SK-N-SH treated with all-trans-retinoic acid at 6 μM for 48 hours (cell line): ENCODE data around the gene ARID5B.

Experiments
- ARNTL ChIP-seq: fragments of 450-650 bp; formaldehyde crosslinking; IDR thresholded peaks from 2 replicates; pipeline ENCODE4 v1.5.0; 2020; ENCODE audit warnings: low read depth, mild to moderate bottlenecking, moderate library complexity, borderline replicate concordance
- CREB5 ChIP-seq: fragments of 250-450 bp; sonication (Bioruptor Pico); IDR thresholded peaks from 2 replicates; pipeline ENCODE4 v1.5.1; 2020; ENCODE audit warnings: low read depth, mild to moderate bottlenecking, moderate library complexity
- CSDC2 ChIP-seq: fragments of 250-450 bp; sonication (Bioruptor Pico); IDR thresholded peaks from 2 replicates; pipeline ENCODE4 v1.5.0; 2020; ENCODE audit warnings: mild to moderate bottlenecking, moderate library complexity
- GLIS3 ChIP-seq: fragments of 250-450 bp; sonication (Bioruptor Pico); IDR thresholded peaks from 2 replicates; pipeline ENCODE4 v1.5.0; 2020; ENCODE audit warnings: mild to moderate bottlenecking, moderate library complexity
- PATZ1 ChIP-seq: fragments of 250-450 bp; sonication (Bioruptor Pico); IDR thresholded peaks from 2 replicates; pipeline ENCODE4 v1.8.0; 2020; ENCODE audit warnings: mild to moderate bottlenecking, moderate library complexity, borderline replicate concordance
- RARB ChIP-seq: fragments of 250-450 bp; sonication (Bioruptor Pico); IDR thresholded peaks from 2 replicates; pipeline ENCODE4 v1.8.0; 2021; ENCODE audit warnings: mild to moderate bottlenecking, moderate library complexity
- SNAI2 ChIP-seq: fragments of 250-450 bp; sonication (Bioruptor Pico); IDR thresholded peaks from 2 replicates; pipeline ENCODE4 v1.5.0; 2020; ENCODE audit warnings: mild to moderate bottlenecking, moderate library complexity
- TOX ChIP-seq: fragments of 250-450 bp; sonication (Bioruptor Pico); IDR thresholded peaks from 2 replicates; pipeline ENCODE4 v1.8.0; 2021; ENCODE audit warnings: mild to moderate bottlenecking, moderate library complexity, borderline replicate concordance
- ZC3H10 ChIP-seq: fragments of 250-450 bp; sonication (Bioruptor Pico); IDR thresholded peaks from 2 replicates; pipeline ENCODE4 v1.5.1; 2021; ENCODE audit warnings: mild to moderate bottlenecking, moderate library complexity
- ZFP3 ChIP-seq: fragments of 250-450 bp; sonication (Bioruptor Pico); IDR thresholded peaks from 2 replicates; pipeline ENCODE4 v1.5.0; 2020; ENCODE audit warnings: mild to moderate bottlenecking, moderate library complexity
- ZFP30 ChIP-seq: fragments of 450-650 bp; formaldehyde crosslinking; IDR thresholded peaks from 2 replicates; pipeline ENCODE4 v1.5.0; 2022; ENCODE audit warnings: mild to moderate bottlenecking, moderate library complexity
- ZNF565 ChIP-seq: fragments of 450-650 bp; formaldehyde crosslinking; conservative IDR thresholded peaks from 2 replicates; pipeline ENCODE4 v1.5.0; 2020; ENCODE audit warnings: low read depth, mild to moderate bottlenecking, moderate library complexity
- ZNF8 ChIP-seq: fragments of 450-650 bp; formaldehyde crosslinking; IDR thresholded peaks from 2 replicates; pipeline ENCODE4 v1.5.0; 2020; ENCODE audit warnings: mild to moderate bottlenecking, moderate library complexity

GRCh38 chr10:61890881-61891409, 10.6 kb upstream of the ARID5B start:
- no peak for TF ChIP-seq RARB (CRISPR knock-in tag)
- no peak for TF ChIP-seq PATZ1 (CRISPR knock-in tag)
- no peak for TF ChIP-seq GLIS3 (CRISPR knock-in tag)
- no peak for TF ChIP-seq CREB5 (CRISPR knock-in tag)
- TF ChIP-seq ARNTL (CRISPR knock-in tag), result no peak
- TF ChIP-seq ZFP3 (CRISPR knock-in tag), result peak; percentile 94
- no peak for TF ChIP-seq CSDC2 (CRISPR knock-in tag)
- TF ChIP-seq TOX (CRISPR knock-in tag), result no peak
- TF ChIP-seq ZNF565 (CRISPR knock-in tag), result no peak
- TF ChIP-seq ZFP30 (CRISPR knock-in tag), result no peak
- no peak for TF ChIP-seq SNAI2 (CRISPR knock-in tag)
- TF ChIP-seq ZNF8 (CRISPR knock-in tag), result no peak
- TF ChIP-seq ZC3H10 (CRISPR knock-in tag), result no peak
